HG03442 (cell line): ENCODE data around the gene SSH3.
A peak's percentile ranks its signal among the peaks of the same experiment; 100 is the strongest.
"Not testable (repeated sequence)": the region's sequence is repeated elsewhere in the genome, so short reads cannot be mapped to it uniquely, and the experiment has no call there.

Experiments used
- ATAC-seq: cut with Tn5 transposase; IDR thresholded peaks from one replicate; pipeline ENCODE4 v1.9.1; 2021; ENCODE audit warnings: mild to moderate bottlenecking, moderate library complexity; ENCODE audit not compliant: unreplicated experiment

The SSH3 gene

DNA sequence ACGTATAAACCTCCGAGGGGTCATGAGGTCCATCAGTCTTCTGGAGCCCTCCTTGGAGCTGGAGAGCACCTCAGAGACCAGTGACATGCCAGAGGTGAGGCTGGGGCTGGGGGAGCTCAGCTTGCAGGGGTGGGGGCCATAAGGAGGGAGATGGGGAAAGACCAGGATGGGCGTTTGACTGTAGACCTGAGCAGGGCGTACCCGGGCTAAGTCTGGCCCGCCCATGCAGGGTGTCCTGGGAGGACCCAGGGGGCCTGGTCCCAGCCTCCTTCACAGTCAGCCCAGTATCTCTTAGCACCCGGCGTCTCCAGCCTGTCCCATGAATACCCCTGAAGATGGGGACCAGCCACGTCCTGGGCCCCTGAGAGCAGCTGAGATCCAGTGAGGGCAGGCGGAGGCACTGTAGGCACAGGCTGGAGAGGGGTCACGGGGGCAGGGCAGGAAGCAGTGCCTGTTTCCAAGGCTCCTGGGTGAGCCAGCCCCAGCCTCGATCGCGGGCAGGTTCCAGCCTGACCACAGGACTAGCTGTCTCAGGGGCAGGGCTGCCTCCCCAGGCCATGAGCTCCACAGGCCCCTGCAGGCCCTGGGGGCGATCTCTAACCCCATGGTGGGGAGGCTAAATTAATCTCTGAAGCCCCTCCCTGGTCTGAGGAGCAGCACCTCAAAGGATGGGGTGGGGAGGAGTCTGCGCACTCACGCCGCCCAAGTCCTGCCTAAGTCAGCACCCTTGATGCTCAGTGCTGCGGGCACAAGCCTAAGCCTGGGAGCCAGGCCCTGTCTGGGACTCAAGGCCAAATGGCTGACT, 7.1 kb downstream of the SSH3 start:
- ATAC-seq: no peak

- no peak for ATAC-seq
These were observed 7.8 kb downstream of the SSH3 start for GRCh38 chr11:67311051-67311555.

DNA sequence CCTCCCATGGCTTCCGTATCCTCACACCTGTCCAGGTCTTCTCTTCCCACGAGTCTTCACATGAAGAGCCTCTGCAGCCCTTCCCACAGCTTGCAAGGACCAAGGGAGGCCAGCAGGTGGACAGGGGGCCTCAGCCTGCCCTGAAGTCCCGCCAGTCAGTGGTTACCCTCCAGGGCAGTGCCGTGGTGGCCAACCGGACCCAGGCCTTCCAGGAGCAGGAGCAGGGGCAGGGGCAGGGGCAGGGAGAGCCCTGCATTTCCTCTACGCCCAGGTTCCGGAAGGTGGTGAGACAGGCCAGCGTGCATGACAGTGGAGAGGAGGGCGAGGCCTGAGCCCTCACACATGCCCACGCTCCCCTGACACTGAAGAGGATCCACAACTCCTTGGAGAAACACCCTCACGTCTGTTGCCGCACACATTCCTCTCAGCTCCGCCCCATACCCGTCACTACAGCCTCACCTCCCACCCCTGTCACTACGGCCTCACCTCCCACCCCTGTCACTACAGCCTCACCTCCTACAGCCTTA, 8.3 kb downstream of the SSH3 start:
- ATAC-seq: no peak

GRCh38 chr11:67312187-67313021, 9.1 kb downstream of the SSH3 start:
- ATAC-seq: no peak

GRCh38 chr11:67313125-67313890, 10.0 kb downstream of the SSH3 start:
- no peak for ATAC-seq

DNA sequence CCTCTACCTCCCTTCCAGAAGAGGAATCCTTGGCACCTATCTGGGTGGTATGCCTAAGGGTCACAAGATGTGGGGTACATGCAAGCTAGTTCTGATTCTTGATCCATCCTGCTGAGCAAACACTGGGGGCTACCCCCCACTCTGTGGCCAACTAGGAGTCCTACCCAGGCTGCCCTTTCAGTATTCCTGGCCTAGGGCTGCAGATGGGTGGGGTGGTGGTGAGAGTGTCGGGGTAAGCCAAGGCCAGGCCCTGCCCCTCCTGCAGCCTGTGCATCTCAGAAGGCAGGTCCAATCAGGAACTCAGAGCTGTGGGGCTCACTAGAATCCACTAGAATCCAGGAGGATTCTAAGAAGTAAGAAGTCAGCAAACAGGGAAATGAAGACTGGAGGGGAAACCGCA, 10.9 kb downstream of the SSH3 start:
- no peak for ATAC-seq

- ATAC-seq: no peak
These were observed 12.1 kb downstream of the SSH3 start for GRCh38 chr11:67315325-67315909.

- ATAC-seq: no peak
These were observed 13.5 kb downstream of the SSH3 start for GRCh38 chr11:67316882-67317204.

- peak; percentile 81 for ATAC-seq
These were observed 14.0 kb downstream of the SSH3 start for GRCh38 chr11:67317205-67317887.

- ATAC-seq: peak; percentile 11
These were observed 14.7 kb downstream of the SSH3 start for GRCh38 chr11:67317888-67318555.

GRCh38 chr11:67318876-67319275, 15.5 kb downstream of the SSH3 start:
- not testable (repeated sequence) for ATAC-seq

- no peak for ATAC-seq
These were observed 16.7 kb downstream of the SSH3 start for GRCh38 chr11:67320011-67320410.

GRCh38 chr11:67320691-67321090, 17.4 kb downstream of the SSH3 start:
- ATAC-seq: no peak

DNA sequence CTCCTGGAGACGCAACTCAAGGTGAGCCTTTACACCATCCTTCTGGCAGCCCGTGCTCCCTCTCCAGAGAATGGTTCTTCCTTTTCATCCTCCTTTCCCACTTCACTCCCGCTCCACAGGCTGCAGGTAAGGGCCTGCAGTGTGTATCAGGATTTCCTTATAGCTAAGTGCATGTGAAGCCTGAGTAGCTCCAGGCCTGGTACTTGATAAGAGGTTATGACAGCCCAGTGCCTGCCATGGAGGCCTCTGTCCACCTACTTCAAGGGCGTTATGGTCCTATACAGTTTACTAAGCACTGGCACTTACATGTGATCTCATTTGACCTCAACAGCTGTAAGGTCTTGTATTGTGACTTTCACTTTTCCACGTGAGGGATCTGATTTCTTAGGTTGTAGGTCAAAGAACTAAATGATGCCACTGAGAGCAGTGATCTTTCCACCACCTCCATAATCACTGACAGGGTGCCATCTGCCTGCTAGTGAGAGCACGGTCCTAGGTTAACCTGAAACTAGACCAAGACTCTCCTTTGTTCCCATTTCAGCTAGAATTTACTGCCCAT, 18.1 kb downstream of the SSH3 start:
- ATAC-seq: no peak

- no peak for ATAC-seq
These were observed 18.7 kb downstream of the SSH3 start for GRCh38 chr11:67322049-67322448.

- no peak for ATAC-seq
These were observed 20.2 kb downstream of the SSH3 start for GRCh38 chr11:67323526-67323925.

DNA sequence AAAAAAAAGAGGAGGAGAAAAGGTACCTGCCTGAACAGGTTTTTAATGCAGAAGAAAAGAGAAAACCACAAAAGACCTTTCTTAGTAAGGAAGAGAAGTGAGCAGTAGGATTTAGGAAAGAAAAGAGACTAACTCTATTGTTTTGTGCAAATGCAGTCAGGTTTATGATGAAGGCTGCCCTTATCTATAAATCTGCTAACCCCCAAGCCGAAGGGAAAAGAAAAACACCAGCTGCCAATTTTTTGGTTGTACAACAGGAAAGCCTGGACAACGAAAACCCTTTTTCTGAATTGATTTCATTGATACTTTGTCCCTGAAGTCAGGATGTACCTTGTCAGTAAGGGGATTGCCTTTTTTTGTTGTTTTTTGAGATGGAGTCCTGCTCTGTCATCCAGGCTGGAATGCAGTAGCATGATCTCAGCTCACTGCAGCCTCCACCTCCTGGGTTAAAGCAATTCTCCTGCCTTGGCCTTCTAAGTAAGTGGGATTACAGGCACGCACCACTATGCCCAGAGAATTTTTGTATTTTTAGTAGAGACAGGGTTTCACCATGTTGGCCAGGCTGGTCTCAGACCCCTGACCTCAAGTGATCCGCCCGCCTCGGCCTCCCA, 28.9 kb downstream of the SSH3 start:
- no peak for ATAC-seq

DNA sequence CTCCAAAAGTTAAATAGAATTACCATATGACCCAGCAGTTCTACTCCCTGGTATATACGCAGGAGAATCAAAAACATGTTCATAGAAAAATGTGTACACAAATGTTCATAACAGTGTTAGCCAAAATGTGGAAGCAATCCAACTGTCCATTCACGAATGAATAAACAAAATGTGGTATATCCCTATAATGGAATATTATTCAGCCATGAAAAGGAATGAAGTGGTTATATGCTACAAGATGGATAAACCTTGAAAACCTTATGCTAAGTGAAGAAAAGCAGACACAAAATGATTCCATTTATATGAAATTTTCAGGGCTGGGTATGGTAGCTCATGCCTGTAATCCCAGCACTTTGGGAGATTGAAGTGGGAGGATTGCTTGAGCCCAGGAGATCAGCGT, 33.9 kb downstream of the SSH3 start:
- no peak for ATAC-seq

- no peak for ATAC-seq
These were observed 40.9 kb downstream of the SSH3 start for GRCh38 chr11:67344264-67344663.
